DND-41 (cell line): ENCODE data around the gene NAA15.

Experiments used
- ATAC-seq: fragments of 200-7000 bp; cut with Tn5 transposase; 3 replicates; pipeline ENCODE4 v1.9.1; 2021; ENCODE audit warnings: low read depth; ENCODE audit not compliant: insufficient read depth
- DNase-seq: peaks from one replicate; pipeline ENCODE4 v3.0.0-alpha.2; 2020
- H2AFZ ChIP-seq: 2 replicates; pipeline ENCODE4 v1.6.0; 2012; ENCODE audit warnings: low read depth, low read length
- H3K27ac ChIP-seq: 2 replicates; pipeline ENCODE4 v1.5.1; 2012; ENCODE audit warnings: low read length, inconsistent platforms
- H3K27me3 ChIP-seq: fragments of 200-600 bp; sonication (generic); 2 replicates; pipeline ENCODE4 v1.6.0; 2012; ENCODE audit warnings: low read length, mild to moderate bottlenecking, inconsistent platforms; ENCODE audit not compliant: insufficient read depth, poor library complexity
- H3K36me3 ChIP-seq: 2 replicates; pipeline ENCODE4 v1.5.1; 2012; ENCODE audit warnings: low read length, inconsistent platforms; ENCODE audit not compliant: insufficient read depth
- H3K4me1 ChIP-seq: 2 replicates; pipeline ENCODE4 v1.5.1; 2012; ENCODE audit warnings: mild to moderate bottlenecking, low read length; ENCODE audit not compliant: insufficient read depth
- H3K4me2 ChIP-seq: 2 replicates; pipeline ENCODE4 v1.6.0; 2012; ENCODE audit warnings: mild to moderate bottlenecking, moderate library complexity, low read length, inconsistent platforms; ENCODE audit not compliant: insufficient read depth
- H3K4me3 ChIP-seq, 2 experiments: fragments of 200-600 bp in 1 of 2; shearing (Covaris generic) in 1 of 2; 2 replicates each; pipeline ENCODE4 v1.5.1; 2012 to 2016; ENCODE audit warnings: inconsistent platforms in 2 of 2, low read length in 2 of 2, mild to moderate bottlenecking in 2 of 2, low read depth in 1 of 2, moderate library complexity in 1 of 2
- H3K79me2 ChIP-seq: 2 replicates; pipeline ENCODE4 v1.6.0; 2012; ENCODE audit warnings: low read length, inconsistent platforms; ENCODE audit not compliant: insufficient read depth
- H3K9ac ChIP-seq: 2 replicates; pipeline ENCODE4 v1.6.0; 2012; ENCODE audit warnings: low read depth, mild to moderate bottlenecking, inconsistent platforms, low read length, moderate library complexity
- H3K9me3 ChIP-seq: 2 replicates; pipeline ENCODE4 v1.5.1; 2012; ENCODE audit warnings: low read length, moderate library complexity, mild to moderate bottlenecking, inconsistent platforms; ENCODE audit not compliant: insufficient read depth, severe bottlenecking
- H4K20me1 ChIP-seq: 2 replicates; pipeline ENCODE4 v1.6.0; 2012; ENCODE audit warnings: low read length; ENCODE audit not compliant: insufficient read depth
- EZH2 ChIP-seq: IDR thresholded peaks from 3 replicates; pipeline ENCODE4 v1.6.1; 2012; ENCODE audit warnings: borderline replicate concordance, low read depth, mild to moderate bottlenecking, moderate library complexity, low read length, inconsistent platforms; ENCODE audit not compliant: severe bottlenecking
- TF ChIP-seq, protein P1 (sequence below): IDR thresholded peaks from 2 replicates; pipeline ENCODE4 v1.5.1; 2012; ENCODE audit warnings: borderline replicate concordance, low read length, moderate library complexity, mild to moderate bottlenecking; ENCODE audit not compliant: poor library complexity, severe bottlenecking; ENCODE audit errors: extremely low read depth

NAA15 gene

DNA sequence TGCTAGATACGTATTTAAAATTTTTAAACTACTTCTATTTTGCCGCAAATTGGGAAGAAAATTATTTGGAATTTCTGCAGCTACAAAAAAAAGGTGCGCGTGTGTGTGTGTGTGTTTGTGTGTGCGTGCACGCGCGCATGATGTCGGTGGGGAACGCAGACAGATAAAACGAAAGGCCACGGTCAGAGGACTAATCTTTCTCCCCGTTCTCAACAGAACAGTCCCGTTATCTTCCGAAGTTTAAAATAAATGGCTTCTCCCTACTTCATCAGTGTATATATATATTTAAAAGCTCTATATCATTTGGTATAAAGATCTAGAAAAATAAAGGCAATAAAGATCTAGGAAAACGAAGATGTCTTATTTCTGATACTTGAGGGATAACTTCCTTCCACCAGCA lies 22.8 kb upstream of the NAA15 start:
- no peak overlapping the region for H3K9ac ChIP-seq
- H3K27me3 ChIP-seq: no peaks in the 10 kb centered on the region
- no peaks in the 10 kb centered on the region for H3K36me3 ChIP-seq
- DNase-seq: no peak
- H4K20me1 ChIP-seq: no peaks in the 10 kb centered on the region
- H3K4me2 ChIP-seq: no peak overlapping the region
- no peak for ATAC-seq
- no peak overlapping the region for H3K4me3 ChIP-seq
- H3K4me1 ChIP-seq: no peaks in the 10 kb centered on the region
- H3K79me2 ChIP-seq: no peaks in the 10 kb centered on the region
- H2AFZ ChIP-seq: no peak overlapping the region
- H3K27ac ChIP-seq: no peak overlapping the region
- H3K9me3 ChIP-seq: no peaks in the 10 kb centered on the region
- TF ChIP-seq EZH2: no peak
- TF ChIP-seq, protein P1, sequence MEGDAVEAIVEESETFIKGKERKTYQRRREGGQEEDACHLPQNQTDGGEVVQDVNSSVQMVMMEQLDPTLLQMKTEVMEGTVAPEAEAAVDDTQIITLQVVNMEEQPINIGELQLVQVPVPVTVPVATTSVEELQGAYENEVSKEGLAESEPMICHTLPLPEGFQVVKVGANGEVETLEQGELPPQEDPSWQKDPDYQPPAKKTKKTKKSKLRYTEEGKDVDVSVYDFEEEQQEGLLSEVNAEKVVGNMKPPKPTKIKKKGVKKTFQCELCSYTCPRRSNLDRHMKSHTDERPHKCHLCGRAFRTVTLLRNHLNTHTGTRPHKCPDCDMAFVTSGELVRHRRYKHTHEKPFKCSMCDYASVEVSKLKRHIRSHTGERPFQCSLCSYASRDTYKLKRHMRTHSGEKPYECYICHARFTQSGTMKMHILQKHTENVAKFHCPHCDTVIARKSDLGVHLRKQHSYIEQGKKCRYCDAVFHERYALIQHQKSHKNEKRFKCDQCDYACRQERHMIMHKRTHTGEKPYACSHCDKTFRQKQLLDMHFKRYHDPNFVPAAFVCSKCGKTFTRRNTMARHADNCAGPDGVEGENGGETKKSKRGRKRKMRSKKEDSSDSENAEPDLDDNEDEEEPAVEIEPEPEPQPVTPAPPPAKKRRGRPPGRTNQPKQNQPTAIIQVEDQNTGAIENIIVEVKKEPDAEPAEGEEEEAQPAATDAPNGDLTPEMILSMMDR: no peak

DNA sequence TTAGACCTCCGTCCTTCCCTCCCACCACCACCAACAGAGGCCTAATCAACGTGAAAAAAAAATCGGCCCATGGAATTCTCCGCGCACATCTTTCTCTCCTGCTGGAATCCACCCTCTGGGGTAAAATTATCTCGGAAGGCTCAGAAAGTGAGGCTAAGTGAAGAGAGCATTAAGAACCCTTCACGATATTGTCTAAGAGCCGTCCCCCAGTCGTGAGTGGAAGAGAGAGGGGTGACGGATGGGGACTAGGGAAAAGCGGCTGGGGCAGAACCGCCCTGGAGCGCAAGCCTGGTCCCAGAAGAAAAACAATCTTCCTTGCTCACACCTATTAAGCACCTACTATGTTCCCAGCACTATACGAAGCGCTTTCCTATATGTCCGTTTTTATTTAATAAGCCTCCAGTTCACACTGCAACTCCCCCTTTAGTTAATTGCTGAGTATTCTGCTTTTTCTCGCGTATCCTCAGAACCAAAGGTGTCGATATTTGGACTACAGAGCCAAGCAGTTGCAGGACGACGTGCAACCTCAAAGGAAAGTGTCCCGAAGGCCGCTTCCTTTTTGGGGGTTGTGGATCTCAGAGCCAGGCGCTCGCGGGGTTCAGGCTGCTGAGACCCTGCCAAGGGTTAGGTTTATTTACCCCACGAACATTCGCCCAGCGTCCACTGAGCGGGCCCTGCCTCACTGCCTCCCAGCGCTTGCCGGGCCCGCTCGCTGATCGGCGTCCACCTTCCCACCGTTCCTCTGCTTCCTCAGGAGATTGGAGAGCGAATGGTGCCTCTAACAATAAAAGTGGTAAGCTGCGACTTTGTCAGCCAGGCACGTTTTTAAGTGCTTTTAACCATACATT lies 22.2 kb upstream of the NAA15 start:
- ATAC-seq (no peak), DNase-seq (no peak)
- no peak overlapping the region for H2AFZ ChIP-seq

DNA sequence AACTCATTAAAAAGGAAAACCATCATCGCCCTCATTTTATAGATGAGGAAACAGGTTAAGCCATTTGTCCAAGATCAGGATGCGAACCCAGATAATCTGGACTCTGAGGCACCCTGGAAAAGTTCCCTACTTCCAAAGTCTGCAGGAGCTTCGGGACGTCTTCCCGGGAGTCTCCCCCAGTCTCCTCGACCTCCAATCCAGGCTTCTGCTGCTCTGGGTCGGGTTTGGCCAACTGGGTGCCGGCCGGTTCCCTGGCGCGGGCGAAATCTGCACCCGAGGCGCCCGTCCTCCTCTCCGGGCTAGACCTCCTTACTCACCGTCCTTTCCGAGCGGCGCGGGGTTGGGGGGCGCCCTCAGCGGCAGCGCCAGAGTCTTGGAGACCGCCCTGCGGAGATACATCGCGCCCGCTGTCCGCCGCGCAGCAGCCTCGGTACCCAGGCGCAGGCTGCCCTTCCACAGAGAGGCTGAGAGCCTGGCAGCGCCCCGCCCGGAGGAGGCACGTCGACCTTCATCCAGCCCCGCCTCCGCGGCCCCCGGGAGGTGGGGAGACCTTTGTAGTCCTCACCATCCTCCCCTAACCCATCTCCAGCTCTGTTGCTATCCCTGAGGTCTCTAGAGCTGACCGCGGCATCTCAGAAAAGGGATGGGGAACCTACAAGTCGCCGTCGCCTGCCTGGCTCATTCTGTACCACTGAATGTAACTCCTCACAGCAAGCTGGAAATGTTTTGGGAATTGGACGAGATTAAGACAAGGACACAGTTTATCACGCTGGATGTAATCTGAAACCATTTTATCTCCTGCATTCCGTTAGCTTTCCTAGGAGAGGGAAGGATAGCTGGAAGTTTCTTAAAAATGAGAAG lies 21.3 kb upstream of the NAA15 start, which contains the start of gene MGARP:
Gene MGARP (minus strand): TSS at position 466 of the 861 bp plus-strand sequence. CDS start 67 bp downstream, at position 399.
- Histone ChIP-seq H3K4me2 (no peak within 1 kb of the TSS), H3K27me3 (no peaks in the 10 kb centered on the region), H3K9me3 (no peaks in the 10 kb centered on the region), H4K20me1 (no peaks in the 10 kb centered on the region), H3K4me1 (no peaks in the 10 kb centered on the region), H3K27ac (no peak within 1 kb of the TSS), H3K36me3 (no peaks in the 10 kb centered on the region), H3K4me3 (no peak within 1 kb of the TSS), H3K79me2 (no peaks in the 10 kb centered on the region), H2AFZ (no peak within 1 kb of the TSS), H3K9ac (no peak within 1 kb of the TSS)
- TF ChIP-seq, protein P1: no peak
- no peak for TF ChIP-seq EZH2
- no peak for ATAC-seq
- DNase-seq: no peak

More for the DNA sequence above, 22.2 kb upstream of the NAA15 start:
- Histone ChIP-seq H3K9ac (no peak overlapping the region), H3K4me3 (no peak overlapping the region), H3K4me1 (no peaks in the 10 kb centered on the region), H4K20me1 (no peaks in the 10 kb centered on the region), H3K4me2 (no peak overlapping the region), H3K79me2 (no peaks in the 10 kb centered on the region), H3K9me3 (no peaks in the 10 kb centered on the region), H3K27ac (no peak overlapping the region), H3K27me3 (no peaks in the 10 kb centered on the region), H3K36me3 (no peaks in the 10 kb centered on the region)
- TF ChIP-seq EZH2: no peak
- TF ChIP-seq, protein P1: no peak
